BE2C (cell line): Measurements from ENCODE around the gene NANS.
"Not testable (repeated sequence)": the region's sequence is repeated elsewhere in the genome, so short reads cannot be mapped to it uniquely, and the experiment has no call there.

ENCODE experiments used
- DNase-seq: peaks from one replicate; pipeline ENCODE4 v3.0.0-alpha.2; 2020
- H3K27me3 ChIP-seq: fragments of 250-450 bp; sonication (Bioruptor Pico); 2 replicates; pipeline ENCODE4 v1.5.1; 2020; ENCODE audit warnings: mild to moderate bottlenecking
- H3K36me3 ChIP-seq: fragments of 250-450 bp; sonication (Bioruptor Pico); 2 replicates; pipeline ENCODE4 v1.5.1; 2020; ENCODE audit warnings: mild to moderate bottlenecking
- H3K4me1 ChIP-seq: fragments of 250-450 bp; sonication (Bioruptor Pico); 2 replicates; pipeline ENCODE4 v1.5.1; 2020
- H3K4me3 ChIP-seq: 2 replicates; pipeline ENCODE4 v1.5.1; 2011; ENCODE audit warnings: low read depth, low read length
- H3K9me3 ChIP-seq: fragments of 250-450 bp; sonication (Bioruptor Pico); 2 replicates; pipeline ENCODE4 v1.5.1; 2020
- CTCF ChIP-seq: IDR thresholded peaks from 2 replicates; pipeline ENCODE4 v1.5.1; 2012; ENCODE audit warnings: mild to moderate bottlenecking, low read depth, low read length

NANS gene

GRCh38 chr9:98104445-98104881 is 47.9 kb downstream of the NANS start:
- H3K4me1 ChIP-seq: no peaks in the 10 kb centered on the region
- no peak for DNase-seq
- H3K36me3 ChIP-seq: peaks cover 25% of the 10 kb centered on the region
- no peak for TF ChIP-seq CTCF
- no peaks in the 10 kb centered on the region for H3K9me3 ChIP-seq
- no peak overlapping the region for H3K4me3 ChIP-seq
- H3K27me3 ChIP-seq: no peaks in the 10 kb centered on the region

GRCh38 chr9:98105006-98105405 is 48.5 kb downstream of the NANS start:
- TF ChIP-seq CTCF: no peak
- no peaks in the 10 kb centered on the region for H3K4me1 ChIP-seq
- peaks cover 30% of the 10 kb centered on the region for H3K36me3 ChIP-seq
- no peak for DNase-seq
- H3K4me3 ChIP-seq: no peak overlapping the region
- no peaks in the 10 kb centered on the region for H3K9me3 ChIP-seq
- no peaks in the 10 kb centered on the region for H3K27me3 ChIP-seq

GRCh38 chr9:98107926-98108325 is 51.4 kb downstream of the NANS start:
- no peaks in the 10 kb centered on the region for H3K9me3 ChIP-seq
- H3K4me3 ChIP-seq: no peak overlapping the region
- H3K36me3 ChIP-seq: peaks cover 35% of the 10 kb centered on the region
- H3K27me3 ChIP-seq: no peaks in the 10 kb centered on the region
- DNase-seq: no peak
- no peaks in the 10 kb centered on the region for H3K4me1 ChIP-seq
- no peak for TF ChIP-seq CTCF

DNA sequence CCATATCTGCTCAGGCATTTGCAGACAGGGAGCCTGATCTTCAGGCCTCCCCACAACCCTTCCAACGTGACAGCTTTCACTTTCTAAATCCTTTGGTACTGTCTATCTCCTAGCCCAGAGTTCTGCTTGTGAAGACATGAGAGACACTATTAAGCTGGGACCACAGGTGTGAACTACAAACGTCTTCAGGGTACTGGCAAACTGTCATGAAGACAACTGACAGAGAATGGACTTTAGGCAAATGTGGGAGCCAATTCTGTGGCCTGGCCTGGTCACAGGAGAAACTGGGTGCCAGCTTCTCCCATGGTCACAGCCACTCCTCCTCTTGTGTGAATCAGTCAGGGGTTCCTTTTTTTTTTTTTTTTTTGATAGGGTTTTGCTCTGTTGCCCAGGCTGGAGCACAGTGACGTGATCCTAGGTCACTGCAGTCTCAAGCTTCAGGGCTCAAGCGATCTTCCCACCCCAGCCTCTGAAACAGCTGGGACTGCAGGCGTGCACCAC is 52.0 kb downstream of the NANS start:
- Histone ChIP-seq H3K36me3 (peaks cover 35% of the 10 kb centered on the region), H3K27me3 (no peaks in the 10 kb centered on the region), H3K4me1 (no peaks in the 10 kb centered on the region), H3K4me3 (no peak overlapping the region), H3K9me3 (no peaks in the 10 kb centered on the region)
- DNase-seq: no peak
- no peak for TF ChIP-seq CTCF

DNA sequence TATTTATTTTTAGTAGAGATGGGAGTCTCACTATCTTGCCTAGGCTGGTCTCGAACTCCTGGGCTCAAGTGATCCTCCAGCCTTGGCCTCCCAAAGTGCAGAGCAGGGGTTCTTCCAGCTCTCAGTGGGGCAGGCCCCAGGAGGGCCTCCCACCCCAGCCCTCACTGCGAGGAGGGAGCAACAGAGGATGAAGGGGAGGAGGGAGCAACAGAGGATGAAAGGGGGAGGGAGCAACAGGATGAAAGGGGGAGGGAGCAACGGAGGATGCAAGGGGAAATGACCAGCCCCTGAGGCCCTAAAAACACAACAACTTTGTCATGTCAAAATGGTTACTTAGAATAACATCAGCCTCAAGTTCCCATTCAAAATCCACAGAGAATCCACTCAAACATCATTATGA is 52.5 kb downstream of the NANS start:
- Histone ChIP-seq H3K27me3 (no peaks in the 10 kb centered on the region), H3K4me3 (no peak overlapping the region), H3K36me3 (peaks cover 35% of the 10 kb centered on the region), H3K4me1 (no peaks in the 10 kb centered on the region), H3K9me3 (no peaks in the 10 kb centered on the region)
- TF ChIP-seq CTCF: no peak
- DNase-seq: no peak

- H3K36me3 ChIP-seq, H3K27me3 ChIP-seq, H3K4me3 ChIP-seq, DNase-seq, H3K9me3 ChIP-seq: not testable (repeated sequence)
- peaks cover 11% of the 10 kb centered on the region for H3K4me1 ChIP-seq
These were observed 60.6 kb downstream of the NANS start for GRCh38 chr9:98117097-98117496.
